Epithelial cell of proximal tubule (primary cell): Measurements from ENCODE around the gene SUB1. TPM values are rescaled to one million over a fixed set of nuclear protein-coding genes. Genes with fewer than 3 reads are reported as not detected.
"Not testable (repeated sequence)": the region's sequence is repeated elsewhere in the genome, so short reads cannot be mapped to it uniquely, and the experiment has no call there.

Experiments used
- DNase-seq: peaks from one replicate; pipeline ENCODE4 v3.0.0-alpha.2; 2011; ENCODE audit warnings: low read depth
- H3K4me3 ChIP-seq: 2 replicates; pipeline ENCODE4 v1.5.1; 2011; ENCODE audit warnings: low read depth, mild to moderate bottlenecking, low read length
- total RNA-seq: library from RNA; depleted of rRNA; stranded (reverse); fragments of >200 nt; gene quantifications from 2 replicates; pipeline ENCODE4 v1.2.3, GENCODE V29; 2015
- TF ChIP-seq, protein P1 (sequence below): conservative IDR thresholded peaks from 2 replicates; pipeline ENCODE4 v1.5.1; 2012; ENCODE audit warnings: low read depth, mild to moderate bottlenecking, low read length

SUB1 gene
- 203 and 418 TPM in 2 replicates for total RNA-seq

DNA sequence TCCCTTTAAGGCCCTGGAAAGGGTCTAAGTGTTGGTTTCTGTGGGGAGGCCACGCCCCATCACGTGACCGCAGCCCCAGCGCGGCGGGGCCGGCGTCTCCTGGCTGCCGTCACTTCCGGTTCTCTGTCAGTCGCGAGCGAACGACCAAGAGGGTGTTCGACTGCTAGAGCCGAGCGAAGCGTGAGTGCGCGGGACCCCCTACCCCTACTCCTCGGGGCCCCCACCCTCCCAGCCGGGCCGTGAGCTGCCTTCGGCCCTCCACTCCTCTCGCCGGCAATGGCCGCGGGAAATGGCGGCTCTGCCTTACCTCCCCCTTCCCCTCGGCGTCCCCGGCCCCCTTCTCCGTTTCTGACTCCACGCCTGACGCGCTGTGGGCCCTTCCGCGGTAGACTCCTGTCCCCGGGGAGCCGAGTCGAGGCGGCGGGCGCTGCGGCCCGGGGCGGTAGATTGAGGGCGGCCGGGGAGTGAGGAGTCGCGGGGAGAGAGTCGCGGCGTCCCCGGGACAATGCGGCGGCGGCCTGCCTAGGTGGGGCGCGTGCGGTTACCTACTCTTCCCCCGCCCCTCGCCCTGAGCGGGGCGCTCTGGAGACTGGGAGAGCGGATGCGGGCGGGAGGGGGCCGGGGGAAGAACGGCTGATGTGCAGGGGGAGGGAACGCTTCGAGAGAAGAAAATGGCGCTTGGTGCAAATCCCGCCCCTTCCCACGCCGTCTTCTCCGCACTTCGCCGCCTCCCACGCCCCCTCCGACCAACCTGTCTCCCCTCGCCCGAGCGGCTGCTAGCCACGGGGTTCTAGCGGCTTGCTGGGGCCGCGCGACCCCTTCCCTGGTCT, at the start of gene SUB1:
Gene SUB1, plus strand, starts transcription at position 112 of the 830 bp plus-strand sequence. CDS start 2,956 bp downstream, outside the sequence.
- TF ChIP-seq, protein P1, sequence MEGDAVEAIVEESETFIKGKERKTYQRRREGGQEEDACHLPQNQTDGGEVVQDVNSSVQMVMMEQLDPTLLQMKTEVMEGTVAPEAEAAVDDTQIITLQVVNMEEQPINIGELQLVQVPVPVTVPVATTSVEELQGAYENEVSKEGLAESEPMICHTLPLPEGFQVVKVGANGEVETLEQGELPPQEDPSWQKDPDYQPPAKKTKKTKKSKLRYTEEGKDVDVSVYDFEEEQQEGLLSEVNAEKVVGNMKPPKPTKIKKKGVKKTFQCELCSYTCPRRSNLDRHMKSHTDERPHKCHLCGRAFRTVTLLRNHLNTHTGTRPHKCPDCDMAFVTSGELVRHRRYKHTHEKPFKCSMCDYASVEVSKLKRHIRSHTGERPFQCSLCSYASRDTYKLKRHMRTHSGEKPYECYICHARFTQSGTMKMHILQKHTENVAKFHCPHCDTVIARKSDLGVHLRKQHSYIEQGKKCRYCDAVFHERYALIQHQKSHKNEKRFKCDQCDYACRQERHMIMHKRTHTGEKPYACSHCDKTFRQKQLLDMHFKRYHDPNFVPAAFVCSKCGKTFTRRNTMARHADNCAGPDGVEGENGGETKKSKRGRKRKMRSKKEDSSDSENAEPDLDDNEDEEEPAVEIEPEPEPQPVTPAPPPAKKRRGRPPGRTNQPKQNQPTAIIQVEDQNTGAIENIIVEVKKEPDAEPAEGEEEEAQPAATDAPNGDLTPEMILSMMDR = no peak
- DNase-seq = no peak
- H3K4me3 ChIP-seq = peak within 1 kb of the TSS; percentile 77

DNA sequence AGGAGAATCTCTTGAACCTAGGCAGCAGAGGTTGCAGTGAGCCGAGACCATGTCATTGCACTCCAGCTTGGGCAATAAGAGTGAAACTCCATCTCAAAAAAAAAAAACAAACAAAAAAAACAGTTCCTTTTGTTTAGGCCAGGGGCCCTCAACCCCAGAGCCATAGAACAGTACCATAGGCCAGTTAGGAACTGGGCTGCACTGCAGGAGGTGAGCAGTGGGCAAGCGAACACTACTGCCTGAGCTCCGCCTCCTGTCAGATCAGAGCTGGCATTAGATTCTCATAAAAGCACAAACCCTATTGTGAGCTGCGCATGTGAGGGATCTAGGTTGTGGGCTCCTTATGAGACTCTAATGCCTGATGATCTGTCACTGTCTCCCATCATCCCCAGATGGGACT, 49.1 kb upstream of the SUB1 start:
- DNase-seq = no peak
- no peak overlapping the region for H3K4me3 ChIP-seq
- TF ChIP-seq, protein P1 = no peak

DNA sequence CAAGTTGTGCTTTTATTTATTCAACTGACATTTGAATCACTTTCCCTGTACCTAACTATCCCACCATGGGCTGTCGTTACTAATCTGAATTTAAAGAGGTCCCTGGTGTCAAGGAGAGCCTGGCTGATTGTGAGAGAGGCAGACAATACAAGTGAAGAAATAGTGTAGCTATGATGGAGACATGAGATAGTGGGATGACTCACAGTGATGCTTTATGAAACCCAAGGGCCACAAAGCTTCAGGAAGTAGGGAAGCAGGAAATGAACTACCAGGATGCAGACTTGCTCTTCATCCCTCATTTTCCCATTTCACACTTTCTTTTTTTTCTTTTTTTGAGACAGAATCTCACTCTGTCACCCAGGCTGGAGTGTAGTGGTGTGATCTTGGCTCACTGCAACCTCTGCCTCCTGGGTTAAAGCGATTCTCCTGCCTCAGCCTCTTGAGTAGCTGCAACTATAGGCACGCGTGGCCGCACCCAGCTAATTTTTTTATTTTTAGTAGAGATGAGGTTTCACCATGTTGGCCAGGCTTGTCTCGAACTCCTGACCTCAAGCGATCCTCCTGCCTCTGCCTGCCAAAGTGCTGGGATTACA, 47.8 kb upstream of the SUB1 start:
- DNase-seq, H3K4me3 ChIP-seq: not testable (repeated sequence)

DNA sequence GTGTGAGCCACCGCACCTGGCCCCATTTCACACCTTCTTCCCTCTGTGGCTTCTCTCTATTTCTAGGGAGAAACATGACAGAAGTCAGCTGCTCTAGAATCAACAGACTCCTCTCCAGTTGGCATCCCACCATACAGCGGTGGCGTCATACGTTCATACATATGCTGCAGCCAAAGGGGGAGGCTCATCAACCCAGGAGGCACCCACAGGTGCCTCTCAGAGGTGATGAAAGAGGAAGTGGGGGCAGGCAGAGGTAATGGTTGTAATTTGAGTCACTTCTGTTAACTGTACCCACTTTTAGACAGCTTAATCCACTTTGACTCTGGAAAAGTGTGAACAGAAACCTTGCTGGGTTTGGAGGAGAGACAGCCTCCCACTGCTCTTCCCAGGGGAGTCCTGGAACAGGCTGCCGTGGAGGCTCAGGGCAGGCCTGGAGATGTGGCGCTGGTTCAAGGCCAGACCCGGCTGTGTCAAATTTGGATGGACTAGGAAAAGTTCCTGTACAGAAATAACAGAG, 47.3 kb upstream of the SUB1 start:
- TF ChIP-seq, protein P1 = no peak
- DNase-seq = no peak
- no peak overlapping the region for H3K4me3 ChIP-seq

DNA sequence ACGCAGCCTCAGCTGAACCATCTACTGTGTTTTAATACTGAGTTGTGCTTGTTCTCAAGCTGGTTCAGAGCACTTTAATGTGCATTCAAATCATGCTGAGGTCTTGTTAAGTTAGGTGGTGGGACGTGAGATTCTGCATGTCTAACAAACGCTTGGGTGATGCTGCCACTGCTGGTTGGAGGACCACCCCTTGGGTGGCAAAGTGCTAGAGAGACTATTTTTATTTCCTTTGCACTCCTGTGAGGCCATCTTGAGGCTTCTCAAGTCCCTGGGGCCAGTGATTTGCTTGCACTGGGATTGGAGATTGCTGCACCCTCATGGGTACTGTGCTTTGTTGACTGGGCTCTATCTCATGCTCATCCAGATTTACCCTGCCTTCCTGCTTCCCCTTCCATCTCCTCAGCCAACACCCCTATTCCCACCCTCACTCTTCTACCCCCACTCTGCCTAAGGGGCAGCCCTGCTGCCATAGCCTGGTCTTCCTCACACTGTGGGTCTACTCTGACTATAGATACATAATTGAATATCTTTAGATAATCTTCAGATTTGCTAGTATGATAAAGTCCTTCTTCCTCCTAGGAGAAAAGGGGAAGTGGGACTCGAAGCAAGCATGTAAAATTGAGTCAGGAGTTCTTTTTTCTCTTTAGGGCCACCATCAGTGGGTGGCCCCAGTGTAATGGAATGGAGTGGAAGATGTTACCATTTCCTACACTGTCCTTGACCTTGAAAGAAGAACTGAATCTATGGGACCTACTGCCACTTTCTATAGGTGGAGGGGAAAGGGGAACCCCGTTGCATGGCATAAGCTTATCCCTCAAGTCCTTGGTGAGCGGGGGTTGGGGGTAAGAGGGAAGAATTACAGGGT, 45.1 kb upstream of the SUB1 start:
- TF ChIP-seq, protein P1 = no peak
- DNase-seq = no peak
- H3K4me3 ChIP-seq = no peak overlapping the region

DNA sequence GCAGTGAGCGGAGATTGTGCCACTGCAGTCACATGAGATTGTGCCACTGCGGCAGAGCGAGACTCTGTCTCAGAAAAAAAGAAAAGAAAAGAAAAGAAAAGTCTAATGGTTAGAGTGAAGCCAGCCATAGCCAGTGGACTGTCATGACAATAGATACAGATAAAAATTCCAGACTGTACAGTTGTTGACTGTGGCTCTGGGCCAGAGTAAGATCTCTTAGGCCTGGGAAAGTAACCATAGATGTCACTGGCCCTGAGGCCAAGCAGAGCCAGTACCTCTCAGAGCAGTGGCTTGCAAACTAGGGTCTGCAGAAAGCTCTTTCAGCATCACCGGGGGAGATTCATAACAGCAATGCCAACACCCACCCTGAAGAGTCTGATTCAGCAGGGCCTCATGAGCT, 44.1 kb upstream of the SUB1 start:
- no peak overlapping the region for H3K4me3 ChIP-seq
- DNase-seq = no peak
- TF ChIP-seq, protein P1 = no peak
